IMR-90 (cell line): ENCODE measurements around the gene ATP13A5. TPM values are rescaled to one million over a fixed set of nuclear protein-coding genes. Genes with fewer than 3 reads are reported as not detected.

Experiments
- ATAC-seq: fragments of 200-7000 bp; cut with Tn5 transposase; 2 replicates; pipeline ENCODE4 v1.9.1; 2020; ENCODE audit warnings: low read depth, mild to moderate bottlenecking, moderate library complexity
- BruUV-seq: library from RNA; stranded (reverse); fragments of 400-500 nt; replicated peaks from 2 replicates; lab custom pipeline; 2021; lab: Mats Ljungman, UMichigan
- CTCF ChIA-PET: fragments of 300-600 bp; formaldehyde crosslinking; extraction: SDS; loops from one replicate; lab custom pipeline; 2021; ENCODE audit warnings: antibody characterized with exemption; lab: Yijun Ruan, JAX
- POLR2A ChIA-PET: fragments of 300-600 bp; sonication (Branson Sonifier 250); formaldehyde crosslinking; loops from one replicate; lab custom pipeline; 2022; ENCODE audit warnings: antibody characterized with exemption; ENCODE audit not compliant: unreplicated experiment; lab: Charles Lee
- DNase-seq: peaks from one replicate; pipeline ENCODE4 v3.0.0; 2013
- H2AFZ ChIP-seq: replicated peaks from 2 replicates; pipeline ENCODE3; 2013; ENCODE audit warnings: low read length, mild to moderate bottlenecking; ENCODE audit not compliant: poor library complexity
- H2AK5ac ChIP-seq: 2 replicates; pipeline ENCODE4 v1.6.1; 2013; ENCODE audit warnings: low read depth, low read length, inconsistent platforms
- H2AK9ac ChIP-seq: replicated peaks from 2 replicates; pipeline ENCODE3; 2013; ENCODE audit warnings: mild to moderate bottlenecking, low read depth, low read length, moderate library complexity; ENCODE audit not compliant: poor library complexity
- H2BK120ac ChIP-seq: 2 replicates; pipeline ENCODE4 v1.6.1; 2013; ENCODE audit warnings: low read depth, low read length, inconsistent platforms
- H2BK15ac ChIP-seq: 3 replicates; pipeline ENCODE4 v1.6.1; 2013; ENCODE audit warnings: low read depth, low read length, inconsistent platforms
- H2BK20ac ChIP-seq: 2 replicates; pipeline ENCODE4 v1.6.1; 2013; ENCODE audit warnings: low read depth, mild to moderate bottlenecking, inconsistent platforms, low read length, moderate library complexity
- H2BK5ac ChIP-seq: 2 replicates; pipeline ENCODE4 v1.6.1; 2013; ENCODE audit warnings: mild to moderate bottlenecking, low read depth, low read length, inconsistent platforms; ENCODE audit not compliant: poor library complexity, severe bottlenecking
- H3K14ac ChIP-seq: replicated peaks from 2 replicates; pipeline ENCODE4 v1.6.1; 2013; ENCODE audit warnings: low read depth, low read length, inconsistent platforms
- H3K18ac ChIP-seq: 2 replicates; pipeline ENCODE4 v1.6.1; 2013; ENCODE audit warnings: low read depth, low read length, control low read depth
- H3K23ac ChIP-seq: 2 replicates; pipeline ENCODE4 v1.6.1; 2013; ENCODE audit warnings: low read depth, low read length, inconsistent platforms
- H3K27ac ChIP-seq: 2 replicates; pipeline ENCODE4 v1.5.1; 2013; ENCODE audit warnings: mild to moderate bottlenecking, control low read depth, low read length; ENCODE audit not compliant: insufficient read depth
- H3K27me3 ChIP-seq: 2 replicates; pipeline ENCODE4 v1.6.1; 2013; ENCODE audit warnings: low read length; ENCODE audit not compliant: control insufficient read depth, insufficient read depth
- H3K36me3 ChIP-seq: 2 replicates; pipeline ENCODE4 v1.6.1; 2013; ENCODE audit warnings: low read length, mixed read lengths; ENCODE audit not compliant: control insufficient read depth, insufficient read depth
- H3K4ac ChIP-seq: 2 replicates; pipeline ENCODE4 v1.6.1; 2013; ENCODE audit warnings: low read depth, low read length, inconsistent platforms
- H3K4me1 ChIP-seq: 2 replicates; pipeline ENCODE4 v1.6.1; 2013; ENCODE audit warnings: low read length, mixed read lengths; ENCODE audit not compliant: control insufficient read depth, insufficient read depth
- H3K4me2 ChIP-seq: 2 replicates; pipeline ENCODE4 v1.6.1; 2013; ENCODE audit warnings: low read depth, mild to moderate bottlenecking, control low read depth, low read length, moderate library complexity
- H3K4me3 ChIP-seq: 2 replicates; pipeline ENCODE4 v1.5.1; 2013; ENCODE audit warnings: low read depth, mild to moderate bottlenecking, control low read depth, low read length, moderate library complexity; ENCODE audit not compliant: insufficient read depth
- H3K56ac ChIP-seq: 2 replicates; pipeline ENCODE4 v1.6.1; 2013; ENCODE audit warnings: low read length, inconsistent platforms; ENCODE audit not compliant: insufficient read depth; ENCODE audit errors: extremely low read depth
- H3K79me1 ChIP-seq, 2 experiments: 2 replicates each; pipeline ENCODE4 v1.6.1; 2013; ENCODE audit warnings: low read length in 2 of 2, inconsistent platforms in 1 of 2, low read depth in 1 of 2
- H3K9ac ChIP-seq: 2 replicates; pipeline ENCODE4 v1.6.1; 2013; ENCODE audit warnings: low read depth, low read length, control low read depth
- H3K9me1 ChIP-seq: 2 replicates; pipeline ENCODE4 v1.6.1; 2013; ENCODE audit warnings: low read length, inconsistent platforms; ENCODE audit not compliant: insufficient read depth
- H3K9me3 ChIP-seq: 2 replicates; pipeline ENCODE4 v1.6.1; 2013; ENCODE audit warnings: low read length; ENCODE audit not compliant: control insufficient read depth, insufficient read depth
- H4K20me1 ChIP-seq: 2 replicates; pipeline ENCODE4 v1.6.1; 2013; ENCODE audit warnings: low read length, inconsistent platforms; ENCODE audit not compliant: insufficient read depth
- H4K5ac ChIP-seq: 2 replicates; pipeline ENCODE4 v1.6.1; 2013; ENCODE audit warnings: mild to moderate bottlenecking, low read depth, low read length, control low read depth
- H4K8ac ChIP-seq, 2 experiments: 2 replicates each; pipeline ENCODE4 v1.6.1; 2013; ENCODE audit warnings: low read depth in 2 of 2, low read length in 2 of 2, control low read depth in 1 of 2, inconsistent platforms in 1 of 2
- H4K91ac ChIP-seq: 2 replicates; pipeline ENCODE4 v1.6.1; 2013; ENCODE audit warnings: low read depth, low read length, inconsistent platforms; ENCODE audit not compliant: insufficient read depth
- BHLHE40 ChIP-seq: fragments of 150-350 bp; IDR thresholded peaks from 2 replicates; pipeline ENCODE4 v1.6.1; 2016; ENCODE audit warnings: mild to moderate bottlenecking, low read depth, low read length
- CEBPB ChIP-seq: IDR thresholded peaks from 2 replicates; pipeline ENCODE4 v1.6.1; 2012; ENCODE audit warnings: low read depth, low read length, improper control_type of control experiment
- CHD1 ChIP-seq: IDR thresholded peaks from 2 replicates; pipeline ENCODE4 v1.6.1; 2012; ENCODE audit warnings: low read depth, low read length, improper control_type of control experiment
- FOS ChIP-seq: fragments of 150-350 bp; IDR thresholded peaks from 2 replicates; pipeline ENCODE4 v1.6.1; 2016; ENCODE audit warnings: low read depth, low read length
- MAFK ChIP-seq: IDR thresholded peaks from 2 replicates; pipeline ENCODE4 v1.6.1; 2012; ENCODE audit warnings: low read depth, low read length, improper control_type of control experiment
- MAZ ChIP-seq: IDR thresholded peaks from 2 replicates; pipeline ENCODE4 v1.6.1; 2012; ENCODE audit warnings: low read depth, mild to moderate bottlenecking, low read length, improper control_type of control experiment, moderate library complexity, borderline replicate concordance
- MXI1 ChIP-seq: IDR thresholded peaks from 2 replicates; pipeline ENCODE4 v1.6.1; 2012; ENCODE audit warnings: low read depth, mild to moderate bottlenecking, low read length, moderate library complexity, borderline replicate concordance
- NFE2L2 ChIP-seq: fragments of 150-350 bp; IDR thresholded peaks from 2 replicates; pipeline ENCODE4 v1.6.1; 2016; ENCODE audit warnings: low read depth, mild to moderate bottlenecking, low read length
- POLR2A ChIP-seq: IDR thresholded peaks from 2 replicates; pipeline ENCODE4 v1.6.1; 2012; ENCODE audit warnings: mild to moderate bottlenecking, low read depth, low read length
- RAD21 ChIP-seq: IDR thresholded peaks from 2 replicates; pipeline ENCODE4 v1.6.1; 2012; ENCODE audit warnings: low read length, improper control_type of control experiment
- RCOR1 ChIP-seq: IDR thresholded peaks from 2 replicates; pipeline ENCODE4 v1.6.1; 2012; ENCODE audit warnings: mild to moderate bottlenecking, low read length, improper control_type of control experiment; ENCODE audit not compliant: insufficient replicate concordance
- RFX5 ChIP-seq: IDR thresholded peaks from 2 replicates; pipeline ENCODE4 v1.8.0; 2012; ENCODE audit warnings: low read depth, mild to moderate bottlenecking, low read length, moderate library complexity
- SMC3 ChIP-seq: fragments of 150-350 bp; IDR thresholded peaks from 2 replicates; pipeline ENCODE4 v1.6.1; 2016; ENCODE audit warnings: low read depth, mild to moderate bottlenecking, antibody characterized with exemption, low read length, moderate library complexity
- USF2 ChIP-seq: fragments of 150-350 bp; IDR thresholded peaks from 2 replicates; pipeline ENCODE4 v1.6.1; 2017; ENCODE audit warnings: mild to moderate bottlenecking, antibody characterized with exemption, low read length, low read depth
- WGBS, 2 experiments: methylation state at CpG; one replicate each; pipeline versions ENCODE4 v1.1.5 to v1.1.7; 2013; ENCODE audit warnings: missing lambda C conversion rate in 2 of 2; ENCODE audit not compliant: insufficient read length in 1 of 2; ENCODE audit errors: extremely low coverage in 2 of 2; 5-methylcytosine and 5-hydroxymethylcytosine counted together
- dilution Hi-C: fragments of 300-500 bp; cut with HindIII; formaldehyde crosslinking; loops from one replicate; pipeline ENCODE4 v1.14.3; 2018; ENCODE audit warnings: low sequenced_read_pairs; ENCODE audit not compliant: unreplicated experiment
- in situ Hi-C: fragments of 300-500 bp; cut with MboI; formaldehyde crosslinking; loops from 3 replicates; pipeline ENCODE4 v1.14.3; 2019; ENCODE audit warnings: low sequenced_read_pairs, inconsistent platforms, mixed read lengths
- intact Hi-C: fragments of 100-400 bp; cut with micrococcal nuclease; formaldehyde crosslinking; loops from 2 replicates; pipeline ENCODE4 v1.10.0; 2022
- polyA plus RNA-seq, 3 experiments: library from polyadenylated mRNA; depleted of rRNA; stranded (reverse); fragments of >200 nt; gene quantifications; 2 replicates each; pipeline ENCODE4 v1.2.3, GENCODE V29; 2012; ENCODE audit warnings: low replicate concordance in 1 of 3
- total RNA-seq: library from RNA; depleted of rRNA; stranded (reverse); fragments of >200 nt; gene quantifications from 2 replicates; pipeline ENCODE4 v1.2.3, GENCODE V29; 2012
- TF ChIP-seq, protein P1 (sequence below): fragments of 150-350 bp; IDR thresholded peaks from 2 replicates; pipeline ENCODE4 v1.6.1; 2016; ENCODE audit warnings: low read depth, mild to moderate bottlenecking, low read length, moderate library complexity, borderline replicate concordance
- TF ChIP-seq, protein P2 (sequence below): conservative IDR thresholded peaks from 2 replicates; pipeline ENCODE4 v1.5.1; 2012; ENCODE audit warnings: mild to moderate bottlenecking, low read depth, low read length, improper control_type of control experiment

ATP13A5 gene
- total and polyA plus RNA-seq, 2 of the 4 experiments (the other 2 are of a cell fraction), result not detected

GRCh38 chr3:193297421-193297820 lies 81.1 kb downstream of the ATP13A5 start:
- no peaks in the 10 kb centered on the region for H3K27me3 ChIP-seq
- no peaks in the 10 kb centered on the region for H4K20me1 ChIP-seq
- no peak overlapping the region for H3K56ac ChIP-seq
- H3K4me3 ChIP-seq, result no peak overlapping the region
- in situ Hi-C loops (no loop called here), intact Hi-C loops (no loop called here), dilution Hi-C loops (no loop called here)
- no peak overlapping the region for H3K14ac ChIP-seq
- no peak overlapping the region for H4K8ac ChIP-seq
- H2AK5ac ChIP-seq, result no peak overlapping the region
- no peaks in the 10 kb centered on the region for H3K4me1 ChIP-seq
- CTCF ChIA-PET, result no interaction called here
- no peaks in the 10 kb centered on the region for H3K9me1 ChIP-seq
- no TSS peak for BruUV-seq
- POLR2A ChIA-PET, result no interaction called here
- H3K4me2 ChIP-seq, result no peak overlapping the region
- no peak overlapping the region for H3K23ac ChIP-seq
- TF ChIP-seq RCOR1 (no peak), CHD1 (no peak), MXI1 (no peak), MAZ (no peak), POLR2A (no peak), RAD21 (no peak), BHLHE40 (no peak), SMC3 (no peak), RFX5 (no peak), NFE2L2 (no peak), MAFK (no peak), USF2 (no peak), CEBPB (no peak), FOS (no peak)
- TF ChIP-seq, protein P1, sequence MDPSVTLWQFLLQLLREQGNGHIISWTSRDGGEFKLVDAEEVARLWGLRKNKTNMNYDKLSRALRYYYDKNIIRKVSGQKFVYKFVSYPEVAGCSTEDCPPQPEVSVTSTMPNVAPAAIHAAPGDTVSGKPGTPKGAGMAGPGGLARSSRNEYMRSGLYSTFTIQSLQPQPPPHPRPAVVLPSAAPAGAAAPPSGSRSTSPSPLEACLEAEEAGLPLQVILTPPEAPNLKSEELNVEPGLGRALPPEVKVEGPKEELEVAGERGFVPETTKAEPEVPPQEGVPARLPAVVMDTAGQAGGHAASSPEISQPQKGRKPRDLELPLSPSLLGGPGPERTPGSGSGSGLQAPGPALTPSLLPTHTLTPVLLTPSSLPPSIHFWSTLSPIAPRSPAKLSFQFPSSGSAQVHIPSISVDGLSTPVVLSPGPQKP, result no peak
- TF ChIP-seq, protein P2, sequence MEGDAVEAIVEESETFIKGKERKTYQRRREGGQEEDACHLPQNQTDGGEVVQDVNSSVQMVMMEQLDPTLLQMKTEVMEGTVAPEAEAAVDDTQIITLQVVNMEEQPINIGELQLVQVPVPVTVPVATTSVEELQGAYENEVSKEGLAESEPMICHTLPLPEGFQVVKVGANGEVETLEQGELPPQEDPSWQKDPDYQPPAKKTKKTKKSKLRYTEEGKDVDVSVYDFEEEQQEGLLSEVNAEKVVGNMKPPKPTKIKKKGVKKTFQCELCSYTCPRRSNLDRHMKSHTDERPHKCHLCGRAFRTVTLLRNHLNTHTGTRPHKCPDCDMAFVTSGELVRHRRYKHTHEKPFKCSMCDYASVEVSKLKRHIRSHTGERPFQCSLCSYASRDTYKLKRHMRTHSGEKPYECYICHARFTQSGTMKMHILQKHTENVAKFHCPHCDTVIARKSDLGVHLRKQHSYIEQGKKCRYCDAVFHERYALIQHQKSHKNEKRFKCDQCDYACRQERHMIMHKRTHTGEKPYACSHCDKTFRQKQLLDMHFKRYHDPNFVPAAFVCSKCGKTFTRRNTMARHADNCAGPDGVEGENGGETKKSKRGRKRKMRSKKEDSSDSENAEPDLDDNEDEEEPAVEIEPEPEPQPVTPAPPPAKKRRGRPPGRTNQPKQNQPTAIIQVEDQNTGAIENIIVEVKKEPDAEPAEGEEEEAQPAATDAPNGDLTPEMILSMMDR, result no peak
- no peak overlapping the region for H2BK20ac ChIP-seq
- no peak overlapping the region for H3K9ac ChIP-seq
- no peak overlapping the region for H2BK120ac ChIP-seq
- peaks cover 3% of the 10 kb centered on the region; the same call in 1 of the 2 replicates for H3K9me3 ChIP-seq
- DNase-seq (no peak), ATAC-seq (no peak)
- no peak overlapping the region for H4K5ac ChIP-seq
- no CpG with 5 or more reads among the region's 5 CpGs for WGBS, 2 experiments
- no peak overlapping the region for H2BK15ac ChIP-seq
- H2AFZ ChIP-seq, result no peak overlapping the region
- H3K18ac ChIP-seq, result no peak overlapping the region
- no peak overlapping the region for H2AK9ac ChIP-seq
- H3K79me1 ChIP-seq, result no peaks in the 10 kb centered on the region
- H3K4ac ChIP-seq, result no peak overlapping the region
- H3K27ac ChIP-seq, result no peak overlapping the region
- H3K36me3 ChIP-seq, result no peaks in the 10 kb centered on the region
- H4K91ac ChIP-seq, result no peak overlapping the region
- H2BK5ac ChIP-seq, result no peak overlapping the region
